ENCODE data around the gene NVL. TPM values are rescaled to one million over a fixed set of nuclear protein-coding genes. Genes with fewer than 3 reads are reported as not detected.

The NVL gene
- total and polyA plus RNA-seq, 10 of the 15 experiments (the other 5 are each of a cell fraction or from before 2014, with no cell fraction given), result 20.3 to 49.6 (median 35.2) TPM

DNA sequence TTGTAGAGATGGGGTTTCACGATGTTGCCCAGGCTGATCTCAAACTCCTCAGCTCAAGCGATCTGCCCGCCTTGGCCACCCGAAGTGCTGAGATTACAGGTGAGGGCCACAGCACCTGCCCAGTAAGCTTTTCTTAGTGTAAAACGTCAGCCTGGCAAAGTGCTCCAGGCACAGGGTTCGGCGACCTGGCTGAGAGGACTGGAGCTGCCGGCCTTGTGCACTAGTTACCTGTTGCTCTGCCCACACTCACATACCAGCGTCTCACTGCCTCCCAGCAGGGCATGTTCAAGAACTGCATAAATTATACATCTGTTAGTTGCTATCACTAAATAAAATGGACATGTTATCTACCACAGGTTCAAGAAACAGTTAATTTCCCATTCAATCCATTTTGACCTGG is 91.8 kb downstream of the NVL start:
- no peak overlapping the region for H3K4me3 ChIP-seq
- intact Hi-C loops (cut with micrococcal nuclease; ENCODE audit: unreplicated experiment), result loop anchor here (2.0 kb wide), 1 partner anchor 13 kb away; no protein-coding TSS in a partner anchor
- no peak overlapping the region for H3K4me2 ChIP-seq (ENCODE audit: control insufficient read depth, insufficient read depth)
- H3K4me1 ChIP-seq (ENCODE audit: control insufficient read depth, insufficient read depth, low read length), result no peaks in the 10 kb centered on the region
- no peak overlapping the region for H2AFZ ChIP-seq (ENCODE audit: control insufficient read depth, low read depth, low read length)
- POLR2A ChIA-PET, result interaction anchor here (0.6 kb wide), 1 partner anchor 126 kb away, joined by 4 read pairs; no protein-coding TSS in a partner anchor
- SMC1A ChIA-PET (ENCODE audit: uncharacterized antibody, unreplicated experiment), result interaction anchor here (0.6 kb wide), 1 partner anchor 1657 kb away, joined by 4 read pairs; no protein-coding TSS in a partner anchor
- RAD21 ChIA-PET (ENCODE audit: unreplicated experiment), result interaction anchor here (1.1 kb wide), 1 partner anchor 122 kb away, joined by 3 read pairs; no protein-coding TSS in a partner anchor
- H3K36me3 ChIP-seq (ENCODE audit: control insufficient read depth in 2 of 2, insufficient read depth in 2 of 2, low read length in 1 of 2), result peaks cover 0 to 2% of the 10 kb centered on the region in 2 experiments; a peak in 3 of 4 replicates
- H3K9ac ChIP-seq (ENCODE audit: control insufficient read depth, insufficient read depth, low read length), result no peak overlapping the region
- H3K27me3 ChIP-seq (replicated peaks in 1 of 2; ENCODE audit: control insufficient read depth in 2 of 2, insufficient read depth in 2 of 2, low read length in 1 of 2), result no peaks in the 10 kb centered on the region
- no peaks in the 10 kb centered on the region for H3K9me3 ChIP-seq (replicated peaks; ENCODE audit: control insufficient read depth, insufficient read depth, low read length)
- no peaks in the 10 kb centered on the region for H3K79me2 ChIP-seq (ENCODE audit: control insufficient read depth, insufficient read depth, low read length)
- in situ Hi-C loops (cut with MboI), result no loop called here
- FAIRE-seq (no peak), ATAC-seq (no peak), DNase-seq (ENCODE audit: low read depth, low spot score) (no peak)
- CTCF ChIA-PET, result no interaction called here
- H3K27ac ChIP-seq (ENCODE audit: control insufficient read depth, insufficient read depth), result no peak overlapping the region
- TF ChIP-seq TAF1 (IDR thresholded peaks at IDR 0.05; ENCODE audit: borderline replicate concordance, low read depth, low read length) (no peak), ZNF384 (IDR thresholded peaks at IDR 0.05; ENCODE audit: borderline replicate concordance, low read depth, low read length) (no peak), CREM (IDR thresholded peaks at IDR 0.05; ENCODE audit: low read depth) (no peak), TCF3 (IDR thresholded peaks at IDR 0.05; ENCODE audit: borderline replicate concordance, insufficient read depth, low read depth, low read length) (no peak)
- H4K20me1 ChIP-seq (ENCODE audit: control insufficient read depth, insufficient read depth), result no peaks in the 10 kb centered on the region
- WGBS (ENCODE audit: insufficient coverage, insufficient replicate concordance, low lambda C conversion rate, missing lambda C conversion rate), result 95% methylated on average over 9 of the region's 9 CpGs
- no TSS peak for BruUV-seq (replicated peaks)

DNA sequence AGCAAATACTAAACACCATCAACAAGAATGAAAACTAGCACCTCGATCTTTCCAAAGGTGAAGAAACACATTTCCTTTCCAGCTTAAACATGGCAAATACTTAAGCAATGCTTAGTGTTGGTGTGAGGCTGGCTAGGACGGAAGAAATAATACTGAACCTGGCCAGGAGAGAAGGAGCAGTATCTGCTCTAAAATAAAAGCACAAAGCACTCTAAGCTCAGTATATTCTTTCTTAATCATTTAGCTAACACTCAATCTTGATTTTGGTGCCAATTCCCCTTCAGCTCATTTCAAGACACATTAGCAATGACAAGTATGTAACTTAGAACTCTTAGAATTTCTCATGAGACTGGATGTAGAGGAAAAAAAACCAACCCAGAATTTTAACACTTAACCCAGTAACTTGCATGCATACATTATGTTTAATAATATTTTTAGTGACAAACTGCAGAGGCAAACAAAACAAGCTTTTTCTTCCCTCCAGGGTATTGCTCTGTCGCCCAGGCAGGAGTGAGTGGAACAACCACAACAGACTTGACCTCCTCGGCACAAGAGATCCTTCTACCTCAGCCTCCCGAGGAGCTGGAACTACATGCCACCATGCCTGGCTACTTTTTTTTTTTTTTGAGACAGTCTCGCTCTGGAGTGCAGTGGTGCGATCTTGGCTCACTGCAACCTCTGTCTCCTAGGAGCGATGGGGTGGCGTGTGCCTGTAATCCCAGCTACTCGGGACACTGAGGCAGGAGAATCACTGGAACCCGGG is 92.7 kb downstream of the NVL start:
- Histone ChIP-seq H3K9ac (ENCODE audit: control insufficient read depth, insufficient read depth, low read length) (no peak overlapping the region), H3K4me1 (ENCODE audit: control insufficient read depth, insufficient read depth, low read length) (no peaks in the 10 kb centered on the region), H3K9me3 (replicated peaks; ENCODE audit: control insufficient read depth, insufficient read depth, low read length) (no peaks in the 10 kb centered on the region), H3K27ac (ENCODE audit: control insufficient read depth, insufficient read depth) (no peak overlapping the region), H3K27me3 (replicated peaks in 1 of 2; ENCODE audit: control insufficient read depth in 2 of 2, insufficient read depth in 2 of 2, low read length in 1 of 2) (no peaks in the 10 kb centered on the region), H2AFZ (ENCODE audit: control insufficient read depth, low read depth, low read length) (no peak overlapping the region), H4K20me1 (ENCODE audit: control insufficient read depth, insufficient read depth) (no peaks in the 10 kb centered on the region), H3K4me3 (no peak overlapping the region), H3K79me2 (ENCODE audit: control insufficient read depth, insufficient read depth, low read length) (no peaks in the 10 kb centered on the region), H3K36me3 (ENCODE audit: control insufficient read depth in 2 of 2, insufficient read depth in 2 of 2, low read length in 1 of 2) (peaks cover 0 to 6% of the 10 kb centered on the region in 2 experiments), H3K4me2 (ENCODE audit: control insufficient read depth, insufficient read depth) (no peak overlapping the region)
- ATAC-seq (no peak), FAIRE-seq (no peak), DNase-seq (ENCODE audit: low read depth, low spot score) (no peak)
- ChIA-PET RAD21 (ENCODE audit: unreplicated experiment) (interaction anchor here (1.1 kb wide), 1 partner anchor 121 kb away, joined by 3 read pairs; no protein-coding TSS in a partner anchor), POLR2A (no interaction called here), CTCF (interaction anchor here (1.2 kb wide), 1 partner anchor 38 kb away, joined by 3 read pairs; no protein-coding TSS in a partner anchor), SMC1A (ENCODE audit: uncharacterized antibody, unreplicated experiment) (interaction anchor here (0.6 to 2.0 kb wide), 7 partner anchors 8 to 1656 kb away, joined by 3 to 6 read pairs (median 3); no protein-coding TSS in a partner anchor)
- TF ChIP-seq, protein P1, sequence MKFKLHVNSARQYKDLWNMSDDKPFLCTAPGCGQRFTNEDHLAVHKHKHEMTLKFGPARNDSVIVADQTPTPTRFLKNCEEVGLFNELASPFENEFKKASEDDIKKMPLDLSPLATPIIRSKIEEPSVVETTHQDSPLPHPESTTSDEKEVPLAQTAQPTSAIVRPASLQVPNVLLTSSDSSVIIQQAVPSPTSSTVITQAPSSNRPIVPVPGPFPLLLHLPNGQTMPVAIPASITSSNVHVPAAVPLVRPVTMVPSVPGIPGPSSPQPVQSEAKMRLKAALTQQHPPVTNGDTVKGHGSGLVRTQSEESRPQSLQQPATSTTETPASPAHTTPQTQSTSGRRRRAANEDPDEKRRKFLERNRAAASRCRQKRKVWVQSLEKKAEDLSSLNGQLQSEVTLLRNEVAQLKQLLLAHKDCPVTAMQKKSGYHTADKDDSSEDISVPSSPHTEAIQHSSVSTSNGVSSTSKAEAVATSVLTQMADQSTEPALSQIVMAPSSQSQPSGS (IDR thresholded peaks at IDR 0.05; ENCODE audit: low read length), result no peak
- whole genome bisulfite sequencing (ENCODE audit: insufficient coverage, insufficient replicate concordance, low lambda C conversion rate, missing lambda C conversion rate), result 88% methylated on average over 7 of the region's 11 CpGs
- in situ Hi-C loops (cut with MboI) (no loop called here), intact Hi-C loops (cut with micrococcal nuclease; ENCODE audit: unreplicated experiment) (no loop called here)
- no TSS peak for BruUV-seq (replicated peaks)
